Colon (tissue), 2 donors: ENCODE data around the gene SCFD2.
"Not testable (repeated sequence)": the region's sequence is repeated elsewhere in the genome, so short reads cannot be mapped to it uniquely, and the experiment has no call there.

Experiments
- FAIRE-seq: peaks from 2 replicates; lab custom pipeline; 2012; peaks lifted over from hg19 to GRCh38; lab: Jason Lieb, UNC
- donor health status: control.
- donor health status: control.

SCFD2 gene

DNA sequence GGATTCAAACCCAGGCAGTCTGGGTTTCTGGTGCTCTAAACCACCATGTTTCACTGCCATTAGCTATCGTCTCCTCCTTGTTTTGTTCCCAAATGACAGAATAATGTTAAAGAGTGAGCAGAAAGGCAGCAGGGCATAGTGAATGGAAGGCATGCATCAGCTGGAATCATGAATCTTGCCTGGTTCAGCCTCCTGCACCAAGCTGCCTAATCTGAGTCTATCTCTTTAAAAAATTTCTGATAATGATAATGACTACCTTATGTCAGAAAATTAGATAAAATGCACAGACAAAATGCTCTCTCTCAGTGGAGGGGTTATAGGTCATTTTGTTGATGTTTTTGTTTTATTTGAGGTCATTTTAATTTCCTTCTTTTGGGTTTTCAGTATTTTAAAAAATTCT is 316.3 kb downstream of the SCFD2 start:
- FAIRE-seq: no peak

DNA sequence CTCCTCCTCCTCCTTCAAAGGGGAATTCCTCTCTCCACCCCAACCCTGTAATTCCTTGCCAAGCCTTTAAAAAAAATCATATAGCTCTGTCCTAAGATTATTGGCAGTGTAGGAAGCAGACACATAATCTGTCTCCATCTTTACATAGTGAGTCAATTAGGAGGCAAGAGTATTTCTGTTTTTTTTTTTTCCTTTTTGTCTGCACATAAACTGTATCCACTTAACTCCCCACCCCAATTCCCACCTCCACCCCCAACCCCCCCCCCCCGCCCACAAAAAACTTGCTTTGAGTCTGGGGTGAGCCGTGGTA is 321.3 kb downstream of the SCFD2 start:
- FAIRE-seq: no peak

DNA sequence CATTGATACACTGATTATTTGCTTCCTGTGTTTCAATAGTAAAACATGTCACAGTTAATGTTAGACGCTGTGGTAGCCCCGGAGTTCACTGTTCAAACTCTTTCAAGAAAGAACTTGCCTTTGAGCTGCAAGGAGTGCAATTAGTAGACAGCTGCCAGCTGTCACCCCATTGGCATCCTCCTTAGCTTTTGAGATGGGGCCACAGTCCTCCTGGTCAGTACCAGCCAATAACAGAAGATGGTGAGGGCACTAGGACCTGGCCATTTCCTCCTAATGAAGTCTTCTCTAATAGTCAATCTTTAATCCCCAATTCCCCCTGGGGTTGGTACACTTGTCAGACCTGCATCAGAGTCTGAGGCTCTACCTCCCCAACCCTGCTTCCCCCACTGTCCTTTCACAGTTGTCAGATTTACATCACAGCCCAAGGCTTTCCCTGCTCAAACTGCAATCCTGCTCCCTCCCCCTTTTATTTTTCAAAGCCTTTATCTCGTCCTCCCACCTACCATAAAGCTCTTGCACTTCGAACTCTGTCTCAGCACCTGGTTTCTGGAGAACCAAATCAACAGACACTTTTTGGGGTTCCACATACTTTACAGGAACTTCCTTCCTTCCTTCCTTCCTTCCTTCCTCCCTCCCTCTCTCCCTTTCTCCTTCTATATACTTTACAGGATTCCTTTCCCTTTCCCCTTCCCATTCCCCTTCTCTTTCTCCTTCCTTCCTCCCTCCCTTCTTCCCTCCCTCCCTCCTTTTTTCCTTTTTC is 321.8 kb downstream of the SCFD2 start:
- no peak for FAIRE-seq

DNA sequence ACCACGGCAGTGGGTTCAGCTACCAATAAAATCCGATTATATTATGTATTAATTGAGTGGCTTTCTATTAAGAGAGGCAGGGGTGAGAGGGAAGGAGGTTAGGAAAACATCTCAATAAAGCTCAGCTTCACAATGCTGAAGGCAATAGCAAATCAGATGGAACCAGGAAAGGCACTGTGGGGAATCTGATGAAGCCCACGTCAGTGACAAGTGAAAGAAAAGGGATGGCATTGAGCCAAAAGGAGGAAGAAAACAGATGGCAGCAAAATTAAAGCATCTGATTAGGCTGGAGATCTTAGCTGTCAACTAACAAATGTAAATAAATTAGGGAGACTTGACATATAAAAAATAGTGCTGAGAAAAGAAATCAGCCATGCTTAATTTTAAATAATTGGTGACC is 322.8 kb downstream of the SCFD2 start:
- FAIRE-seq: no peak

DNA sequence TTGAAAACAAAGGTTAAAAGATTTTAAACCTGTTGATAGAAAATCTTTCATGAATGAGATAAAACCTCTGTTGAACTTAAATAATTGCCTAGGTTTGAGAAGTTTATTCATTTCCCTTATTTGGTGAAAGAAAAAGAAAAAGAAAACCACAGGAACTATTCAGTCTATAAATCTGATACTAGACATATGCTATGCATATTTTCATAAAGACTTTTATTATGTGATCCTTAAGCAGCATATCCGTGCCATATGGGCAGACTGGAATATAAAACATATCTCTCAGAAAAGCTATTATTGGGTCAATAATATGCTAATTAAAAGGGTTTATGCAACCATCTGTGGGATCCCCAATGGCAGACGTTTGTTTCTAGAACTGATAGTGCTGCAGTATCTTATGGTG is 325.0 kb downstream of the SCFD2 start:
- FAIRE-seq: no peak

DNA sequence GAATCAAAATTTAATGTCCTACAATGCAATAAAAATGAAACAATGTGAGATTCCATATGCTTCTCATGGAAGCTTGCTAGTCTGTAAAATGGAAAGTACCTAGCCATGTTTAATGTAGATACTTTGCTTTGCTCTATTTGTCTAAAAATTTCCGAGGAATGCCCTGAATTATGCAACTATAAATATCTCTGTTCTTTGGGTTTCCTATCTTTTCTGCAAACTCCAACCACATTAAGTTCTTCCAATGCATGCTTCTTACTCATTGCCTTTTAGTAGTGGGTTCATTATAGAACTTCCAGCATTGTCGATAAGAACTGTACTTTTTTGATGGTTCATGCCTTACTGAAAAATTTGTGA is 325.4 kb downstream of the SCFD2 start:
- FAIRE-seq: no peak

DNA sequence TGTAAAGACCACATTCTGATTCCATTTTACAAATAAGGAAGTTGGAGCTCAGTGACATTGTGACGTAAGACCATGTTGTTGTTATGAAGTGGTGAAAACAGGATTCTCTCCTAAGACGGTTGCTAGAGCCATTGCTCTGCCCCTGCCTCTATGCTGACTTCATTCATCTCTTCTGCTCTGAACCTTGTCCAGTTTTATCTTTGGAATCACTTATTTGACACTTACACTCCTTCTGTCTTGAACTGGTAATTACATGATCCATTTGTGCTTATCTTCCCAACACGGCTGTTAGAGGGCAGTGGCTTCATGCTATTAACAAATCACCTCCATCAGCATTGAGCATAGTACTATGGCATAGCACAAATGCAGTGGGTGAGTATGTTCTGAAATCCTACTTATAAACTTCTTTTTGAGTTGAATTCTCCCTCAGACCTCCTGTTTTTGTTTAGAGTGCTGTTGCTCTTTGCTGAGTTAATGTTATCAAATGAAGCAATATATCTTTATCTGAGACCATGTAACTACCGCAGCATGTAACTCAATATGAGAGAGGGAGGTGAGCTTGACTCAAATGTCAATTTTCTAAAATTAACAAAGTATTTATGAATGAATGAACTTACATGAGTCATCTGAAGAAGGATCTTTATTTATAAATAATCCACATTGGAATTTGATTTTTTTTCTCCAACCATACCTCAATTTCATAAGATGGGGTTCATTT is 326.0 kb downstream of the SCFD2 start:
- FAIRE-seq: no peak

DNA sequence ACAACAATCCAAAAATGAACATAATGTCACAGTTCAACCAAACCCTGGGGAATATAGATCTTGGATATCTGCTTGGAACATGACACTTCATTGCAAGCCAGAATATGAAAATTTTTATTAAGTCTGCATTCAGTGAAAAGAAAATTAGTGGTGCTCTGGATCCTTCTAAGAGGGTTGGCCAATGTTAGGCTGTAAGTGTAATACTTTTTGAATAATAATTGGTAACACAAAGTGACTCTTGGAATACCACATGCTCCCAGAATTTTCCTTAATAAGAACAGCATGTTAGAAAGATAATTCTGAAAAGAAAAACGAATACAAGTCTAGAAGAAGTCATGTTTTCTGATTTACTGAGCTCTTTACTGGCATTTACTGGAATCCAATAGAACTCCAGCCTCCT is 328.0 kb downstream of the SCFD2 start:
- FAIRE-seq: no peak

DNA sequence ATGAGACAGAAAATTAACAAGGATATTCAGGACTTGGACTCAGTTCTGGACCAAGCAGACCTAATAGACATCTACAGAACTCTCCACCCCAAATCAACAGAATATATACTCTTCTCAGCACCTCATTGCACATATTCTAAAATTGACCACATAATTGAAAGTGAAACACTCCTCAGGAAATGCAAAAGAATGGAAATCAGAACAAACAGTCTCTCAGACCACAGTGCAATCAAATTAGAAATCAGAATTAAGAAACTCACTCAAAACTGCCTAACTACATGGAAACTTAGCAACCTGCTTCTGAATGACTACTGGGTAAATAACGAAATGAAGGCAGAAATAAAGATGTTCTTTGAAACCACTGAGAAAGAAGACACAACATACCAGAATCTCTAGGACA is 333.0 kb downstream of the SCFD2 start:
- not testable (repeated sequence) for FAIRE-seq

DNA sequence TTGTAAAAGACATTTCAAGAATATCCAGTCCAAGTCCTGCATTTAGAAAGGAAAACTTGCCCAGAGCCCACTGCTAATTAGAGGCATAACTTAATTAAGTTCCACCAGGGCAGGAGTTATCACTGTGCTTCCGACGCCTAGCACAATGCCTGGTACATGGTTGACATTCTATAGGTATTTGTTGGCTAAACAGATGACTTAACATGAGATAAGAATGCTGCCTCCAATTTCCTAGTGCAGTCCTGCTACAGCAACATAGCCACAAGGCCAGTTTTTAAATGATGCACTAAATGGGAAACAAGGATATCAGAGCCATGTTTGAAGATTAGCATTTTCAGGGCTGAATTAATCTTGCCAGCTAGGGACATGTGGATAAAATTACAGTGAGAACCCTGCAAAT is 339.6 kb downstream of the SCFD2 start:
- no peak for FAIRE-seq

DNA sequence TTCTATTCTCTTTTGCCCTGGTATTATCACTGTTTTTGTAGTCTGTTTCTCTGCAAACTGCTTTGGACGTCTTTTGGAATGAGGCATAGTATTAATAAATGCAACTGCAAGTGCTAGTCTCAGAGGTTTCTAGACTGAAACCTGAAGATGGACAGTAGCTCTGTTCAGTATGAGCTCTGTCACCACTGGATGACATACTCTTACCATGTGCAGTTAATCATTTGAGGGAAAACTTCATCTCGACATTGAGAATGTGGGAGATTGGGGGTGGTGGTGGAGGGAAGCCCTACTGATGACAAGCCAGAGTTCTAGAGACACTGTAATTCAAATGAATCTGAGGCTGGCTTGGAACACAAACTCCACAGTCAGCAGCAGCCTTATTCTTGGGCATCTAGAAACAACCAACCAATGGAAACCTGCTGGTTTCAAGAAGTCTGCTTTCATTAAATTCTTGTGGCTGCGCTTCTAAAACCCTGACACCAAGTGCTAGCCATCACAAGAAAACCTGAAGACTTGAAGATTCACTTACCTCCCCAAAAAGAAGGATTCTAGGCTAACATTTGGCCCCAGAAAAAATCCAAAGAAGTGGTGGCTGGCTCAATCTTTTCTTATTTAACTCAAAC is 342.1 kb downstream of the SCFD2 start:
- no peak for FAIRE-seq

DNA sequence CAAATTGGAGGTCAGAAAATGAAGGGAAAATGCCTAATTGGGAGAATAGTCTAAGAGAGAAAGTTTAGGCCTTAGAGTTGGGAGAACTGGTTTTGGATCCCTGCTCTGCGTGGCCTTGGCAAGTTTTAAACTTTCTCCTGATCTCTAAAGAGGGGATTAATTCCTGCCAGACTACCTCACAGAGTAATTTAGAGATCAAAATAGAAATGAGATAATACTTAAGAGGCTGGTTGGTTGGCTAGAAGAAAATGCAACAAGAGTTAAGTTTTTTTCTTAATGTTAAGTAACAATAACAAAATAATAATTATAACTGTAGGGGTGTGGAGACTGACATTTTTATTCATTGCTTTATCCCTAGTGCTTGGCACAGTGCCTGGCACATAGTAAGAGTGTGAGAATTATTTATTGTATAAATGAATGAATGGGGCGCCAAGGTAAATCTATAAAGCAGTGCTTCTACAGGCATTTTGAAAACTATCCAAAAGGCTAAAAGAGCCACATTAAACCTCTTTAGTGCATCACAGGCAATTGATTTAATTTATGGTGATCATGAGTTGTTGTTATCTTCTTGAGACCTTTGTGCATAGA is 343.3 kb downstream of the SCFD2 start:
- FAIRE-seq: no peak

DNA sequence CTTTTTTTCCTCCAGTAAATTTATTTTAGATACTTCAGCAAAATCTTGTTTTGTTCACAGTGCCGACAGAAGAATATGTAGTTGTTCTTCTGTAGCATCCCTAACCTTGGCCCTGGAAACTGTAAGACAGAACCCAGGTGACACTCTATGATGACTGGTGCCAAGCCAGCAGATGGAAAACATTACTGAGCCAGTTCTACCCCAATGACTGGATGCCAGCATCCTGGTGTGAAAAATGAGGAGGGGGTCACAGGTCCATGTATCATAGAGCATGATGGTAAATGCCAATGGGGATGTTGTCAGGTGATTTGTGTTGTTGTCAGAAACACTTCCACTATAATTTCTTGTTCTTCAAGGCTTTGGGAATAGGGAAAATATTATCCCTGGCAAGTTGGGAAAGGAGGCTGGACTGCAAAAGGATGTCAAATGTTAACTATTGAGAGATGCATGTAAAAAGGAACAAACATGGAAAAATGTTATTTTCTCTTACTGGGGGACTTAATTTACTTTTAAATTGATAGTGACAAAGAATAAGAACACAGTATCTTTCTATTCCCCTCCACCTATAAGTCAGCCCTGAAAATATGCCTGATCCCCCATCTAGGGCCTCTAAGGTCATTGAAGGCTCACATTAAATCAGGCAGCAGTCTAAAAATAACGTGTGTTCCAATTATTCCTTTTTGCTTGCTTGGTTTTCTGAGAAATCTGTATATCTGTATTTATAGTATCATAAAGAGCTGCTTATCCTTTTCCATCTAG is 343.9 kb downstream of the SCFD2 start:
- no peak for FAIRE-seq

DNA sequence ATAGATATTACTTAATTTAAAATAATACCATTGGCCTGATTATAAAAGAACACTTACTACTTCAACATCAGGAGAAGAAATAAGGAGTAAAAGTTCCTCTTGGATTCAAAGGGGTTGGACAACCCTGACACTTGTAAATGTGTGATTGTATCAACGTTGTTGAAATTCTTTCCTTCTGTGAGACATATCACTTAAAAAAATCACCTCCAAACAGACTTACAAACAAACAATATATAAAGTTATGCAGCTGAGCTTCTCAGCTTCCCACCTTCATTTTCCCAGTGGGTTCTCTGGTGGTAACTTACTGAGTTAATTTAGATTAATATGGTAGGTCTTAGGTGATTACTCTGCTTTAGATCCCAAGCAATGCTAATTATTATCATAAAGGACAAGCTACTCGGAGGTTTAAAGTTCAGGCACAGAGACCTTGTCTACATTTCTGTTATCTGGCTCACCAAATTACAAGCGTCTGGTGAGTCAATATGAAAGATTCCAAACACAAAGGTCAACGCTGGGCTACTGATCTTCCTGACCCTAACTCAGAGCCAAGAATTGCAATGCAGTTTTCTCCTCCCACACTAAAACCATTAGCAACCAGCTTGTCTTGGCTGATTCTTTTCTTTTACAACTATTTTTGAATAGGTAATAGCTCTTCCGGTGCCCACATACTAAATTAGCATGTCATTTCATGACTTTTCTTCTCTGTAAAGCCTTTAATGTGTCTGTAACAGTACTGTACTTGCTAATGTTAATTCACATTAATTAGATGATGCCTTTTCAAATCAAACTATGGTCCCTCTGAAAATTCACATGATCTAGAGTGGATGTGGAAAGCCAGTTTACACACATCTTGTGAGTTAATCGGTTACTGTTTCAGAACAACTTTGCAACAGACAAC is 346.1 kb downstream of the SCFD2 start:
- FAIRE-seq: no peak

DNA sequence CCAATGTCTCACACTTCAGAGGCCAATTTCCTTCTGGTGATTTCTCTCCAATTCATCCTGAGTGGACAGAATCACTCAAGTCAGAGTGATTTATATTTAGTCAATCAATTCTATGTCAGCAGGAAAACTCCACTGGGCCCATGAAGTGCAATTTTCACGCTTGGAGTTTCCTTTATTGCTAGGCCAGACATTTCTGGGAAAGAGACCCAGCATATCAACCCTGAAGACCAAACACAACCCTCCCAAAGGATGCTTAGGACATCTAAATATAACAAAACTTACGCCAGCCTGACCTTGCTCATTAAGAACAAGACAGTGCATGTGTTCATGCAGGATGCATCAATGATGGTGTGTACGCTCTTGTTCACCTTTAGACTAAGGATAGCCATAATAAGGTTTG is 347.4 kb downstream of the SCFD2 start:
- FAIRE-seq: no peak

DNA sequence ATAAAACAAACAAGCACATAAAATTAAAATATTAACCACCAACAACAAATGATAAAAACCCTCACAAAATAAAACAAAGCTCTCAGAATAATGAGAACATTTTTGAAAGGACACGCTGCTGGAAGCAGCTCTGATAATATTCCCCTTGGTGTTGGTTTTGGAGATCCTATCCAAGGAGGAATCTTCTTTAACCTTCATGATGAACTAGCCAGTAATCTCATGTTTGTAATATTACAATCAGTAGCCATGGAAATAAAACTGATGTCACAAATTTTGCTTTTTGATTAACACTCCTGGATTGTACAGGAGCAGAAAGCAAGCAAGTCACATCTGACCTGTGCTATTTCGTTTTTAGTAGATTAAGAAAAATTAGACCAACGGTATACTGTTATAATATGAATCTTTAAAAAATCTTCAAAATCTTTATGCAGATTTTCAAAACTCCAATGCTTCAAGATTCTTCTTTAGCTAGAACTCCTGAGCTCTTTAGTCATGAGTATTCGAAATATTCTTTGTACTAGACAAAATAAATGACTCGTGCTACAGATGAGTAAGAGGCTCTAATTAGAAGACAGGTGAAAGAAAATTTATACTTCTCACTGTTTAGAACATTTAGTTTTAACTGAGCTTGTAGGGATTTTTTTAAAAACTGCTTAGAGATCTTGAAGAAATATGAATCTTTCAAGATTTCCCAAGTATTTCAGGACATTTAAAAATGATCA is 349.6 kb downstream of the SCFD2 start:
- no peak for FAIRE-seq

DNA sequence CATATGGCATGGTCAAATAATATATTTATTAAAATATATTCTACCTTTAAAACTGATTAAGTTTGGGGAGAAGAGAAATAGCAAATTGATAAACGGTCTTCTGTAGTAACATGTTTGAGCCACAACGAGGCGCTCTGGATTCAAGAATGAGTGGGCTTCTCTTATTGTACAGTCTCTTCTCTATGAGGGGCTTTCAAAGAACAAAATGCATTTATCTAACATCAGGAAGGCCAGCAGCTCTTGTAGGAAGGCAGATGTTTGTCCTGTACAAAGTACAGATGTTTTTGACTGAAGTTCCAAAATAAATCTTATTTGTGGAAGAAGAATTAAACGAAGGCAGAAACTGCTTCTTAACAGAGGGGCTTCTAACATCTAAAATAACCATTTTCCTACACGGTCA is 350.2 kb downstream of the SCFD2 start:
- FAIRE-seq: no peak

DNA sequence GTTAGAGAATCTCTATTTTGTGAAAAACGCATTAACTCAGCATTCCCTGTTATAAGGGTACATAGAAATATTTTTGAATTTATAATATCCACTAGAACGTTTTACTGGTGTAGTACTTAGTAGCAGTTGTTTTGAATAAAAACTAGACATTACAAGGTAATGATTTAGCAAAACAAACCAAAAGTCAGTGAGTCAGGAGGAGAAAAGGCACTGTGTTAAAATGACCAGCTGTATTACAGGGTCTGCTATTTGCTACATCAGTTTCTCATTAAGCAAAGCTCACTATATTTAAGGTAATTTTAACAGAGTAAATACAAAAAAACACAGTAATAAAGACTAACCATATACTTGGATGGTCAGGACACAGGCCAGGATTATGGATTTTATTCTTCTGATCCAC is 351.0 kb downstream of the SCFD2 start:
- FAIRE-seq: no peak

DNA sequence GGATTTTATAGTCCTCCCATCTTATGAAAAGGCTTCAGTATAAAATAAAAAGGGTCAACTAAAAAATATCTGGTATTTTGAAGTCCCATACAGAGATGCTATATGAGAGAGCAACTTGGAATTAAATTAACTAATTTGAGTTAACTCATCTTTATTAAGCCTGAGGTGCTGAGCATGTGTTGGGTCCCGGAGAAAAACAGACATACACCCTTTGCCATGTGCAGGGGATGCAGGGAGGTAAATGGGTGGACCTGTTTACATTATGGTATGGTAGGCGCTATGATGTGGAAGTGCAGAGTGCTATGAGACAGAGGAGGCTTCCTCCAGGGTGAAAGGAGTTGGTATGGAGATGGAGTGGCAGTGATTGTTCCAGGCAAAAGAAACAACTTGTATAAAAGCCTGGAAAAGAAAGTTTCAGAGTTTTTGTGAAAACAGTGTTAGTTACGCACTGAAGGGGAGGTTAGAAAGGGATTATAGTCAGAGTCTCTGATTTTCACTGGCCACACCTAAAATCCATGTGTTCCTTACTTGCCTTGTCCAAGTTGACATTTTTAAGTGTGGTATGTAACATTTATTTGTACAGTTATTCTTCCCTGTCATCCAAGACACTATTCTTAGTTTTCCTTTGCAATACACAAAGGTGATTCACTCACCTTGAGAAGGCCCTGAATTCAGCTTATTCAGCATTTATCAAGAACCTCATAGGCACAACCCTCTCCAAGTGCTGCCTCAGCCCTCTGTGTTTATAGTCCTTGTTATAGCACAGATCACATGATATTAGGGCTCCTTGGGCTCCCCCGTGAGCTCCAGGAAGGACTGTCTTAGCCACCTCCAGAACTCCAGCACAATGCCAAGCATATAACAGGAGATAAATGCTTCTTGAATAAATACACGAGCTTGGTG is 351.7 kb downstream of the SCFD2 start:
- no peak for FAIRE-seq

DNA sequence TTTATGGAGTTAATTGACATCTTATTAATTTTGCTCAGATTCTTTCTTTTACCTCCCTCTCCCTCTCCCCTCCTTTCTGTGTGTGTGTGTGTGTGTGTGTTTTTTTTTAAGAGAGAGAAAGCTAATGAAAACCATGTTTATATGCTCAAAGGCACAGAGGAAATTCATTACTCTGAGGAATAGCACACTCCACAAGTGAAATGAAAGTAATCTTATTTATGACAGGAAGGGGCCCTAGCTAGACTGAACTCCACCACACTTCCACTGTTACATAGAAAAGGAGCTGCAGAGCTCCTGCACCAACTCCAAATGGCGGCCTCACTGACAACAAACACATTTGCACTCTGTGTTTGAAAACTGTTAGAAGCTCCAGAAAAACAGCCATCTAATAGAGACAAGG is 353.1 kb downstream of the SCFD2 start:
- FAIRE-seq: no peak
